Kidney epithelial cell (primary cell): Measurements from ENCODE around the gene PACRG. TPM values are rescaled to one million over a fixed set of nuclear protein-coding genes. Genes with fewer than 3 reads are reported as not detected.

Source experiments
- DNase-seq: peaks from one replicate; pipeline ENCODE4 v3.0.0-alpha.2; 2010; ENCODE audit warnings: low read depth
- H3K27me3 ChIP-seq: 2 replicates; pipeline ENCODE4 v1.6.0; 2011; ENCODE audit warnings: low read length; ENCODE audit not compliant: control insufficient read depth, insufficient read depth
- H3K36me3 ChIP-seq: 2 replicates; pipeline ENCODE4 v1.5.1; 2011; ENCODE audit warnings: low read length; ENCODE audit not compliant: control insufficient read depth, insufficient read depth
- H3K4me3 ChIP-seq: 2 replicates; pipeline ENCODE4 v1.5.1; 2011; ENCODE audit warnings: low read depth, mild to moderate bottlenecking, control low read depth, low read length
- total RNA-seq: library from RNA; depleted of rRNA; stranded (reverse); fragments of >200 nt; gene quantifications from 2 replicates; pipeline ENCODE4 v1.2.3, GENCODE V29; 2015
- TF ChIP-seq, protein P1 (sequence below): IDR thresholded peaks from 2 replicates; pipeline ENCODE4 v1.5.1; 2011; ENCODE audit warnings: mild to moderate bottlenecking, moderate library complexity, low read length, control low read depth, inconsistent platforms; ENCODE audit not compliant: insufficient read depth, poor library complexity, severe bottlenecking

Gene PACRG
- total RNA-seq, 1 donor from 2014 or later: 0.29 TPM

DNA sequence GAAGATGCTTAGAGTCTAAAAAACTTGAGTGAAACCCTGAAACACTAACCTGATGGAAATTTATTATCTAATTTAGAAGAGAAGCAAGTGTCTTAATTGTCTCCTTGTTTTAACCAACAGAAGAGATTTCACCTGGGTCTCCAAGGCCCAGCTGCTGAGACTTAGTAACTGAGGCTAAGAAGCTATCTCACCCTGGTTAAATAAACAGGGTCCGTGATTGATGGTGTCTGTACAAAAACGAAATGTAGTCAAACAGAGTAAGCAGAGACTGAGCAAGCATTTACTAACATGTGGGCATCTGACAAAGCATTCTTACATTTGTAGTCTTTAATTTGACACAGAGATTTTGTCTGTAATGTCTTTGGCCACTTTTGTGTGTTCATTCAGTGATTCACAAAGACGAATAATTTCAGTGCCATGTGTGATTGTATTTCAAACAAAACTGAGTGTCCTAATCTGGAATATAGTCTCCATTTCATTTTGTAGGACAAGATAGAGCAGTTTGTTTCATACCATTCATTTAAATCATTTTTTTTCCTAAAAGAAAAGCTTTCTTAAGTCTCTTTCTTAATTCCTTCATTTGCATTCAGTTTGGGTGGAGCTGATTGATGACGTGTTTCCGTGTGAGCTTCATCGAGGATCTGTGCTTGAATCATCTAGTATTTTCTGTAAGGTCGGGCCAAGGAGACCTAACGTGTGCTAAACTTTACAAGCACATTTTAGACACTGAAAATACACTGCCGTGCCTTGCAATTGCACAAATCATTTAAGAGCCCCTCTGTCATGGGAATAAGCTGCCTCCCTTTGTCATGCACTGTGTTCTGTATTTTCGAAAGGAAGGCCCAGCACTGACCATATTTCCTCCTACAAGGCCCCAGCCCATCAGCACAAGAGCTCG lies 516.2 kb downstream of the PACRG start:
- TF ChIP-seq, protein P1, sequence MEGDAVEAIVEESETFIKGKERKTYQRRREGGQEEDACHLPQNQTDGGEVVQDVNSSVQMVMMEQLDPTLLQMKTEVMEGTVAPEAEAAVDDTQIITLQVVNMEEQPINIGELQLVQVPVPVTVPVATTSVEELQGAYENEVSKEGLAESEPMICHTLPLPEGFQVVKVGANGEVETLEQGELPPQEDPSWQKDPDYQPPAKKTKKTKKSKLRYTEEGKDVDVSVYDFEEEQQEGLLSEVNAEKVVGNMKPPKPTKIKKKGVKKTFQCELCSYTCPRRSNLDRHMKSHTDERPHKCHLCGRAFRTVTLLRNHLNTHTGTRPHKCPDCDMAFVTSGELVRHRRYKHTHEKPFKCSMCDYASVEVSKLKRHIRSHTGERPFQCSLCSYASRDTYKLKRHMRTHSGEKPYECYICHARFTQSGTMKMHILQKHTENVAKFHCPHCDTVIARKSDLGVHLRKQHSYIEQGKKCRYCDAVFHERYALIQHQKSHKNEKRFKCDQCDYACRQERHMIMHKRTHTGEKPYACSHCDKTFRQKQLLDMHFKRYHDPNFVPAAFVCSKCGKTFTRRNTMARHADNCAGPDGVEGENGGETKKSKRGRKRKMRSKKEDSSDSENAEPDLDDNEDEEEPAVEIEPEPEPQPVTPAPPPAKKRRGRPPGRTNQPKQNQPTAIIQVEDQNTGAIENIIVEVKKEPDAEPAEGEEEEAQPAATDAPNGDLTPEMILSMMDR: no peak
- H3K36me3 ChIP-seq: no peaks in the 10 kb centered on the region
- DNase-seq: no peak
- no peaks in the 10 kb centered on the region for H3K27me3 ChIP-seq
- H3K4me3 ChIP-seq: no peak overlapping the region

DNA sequence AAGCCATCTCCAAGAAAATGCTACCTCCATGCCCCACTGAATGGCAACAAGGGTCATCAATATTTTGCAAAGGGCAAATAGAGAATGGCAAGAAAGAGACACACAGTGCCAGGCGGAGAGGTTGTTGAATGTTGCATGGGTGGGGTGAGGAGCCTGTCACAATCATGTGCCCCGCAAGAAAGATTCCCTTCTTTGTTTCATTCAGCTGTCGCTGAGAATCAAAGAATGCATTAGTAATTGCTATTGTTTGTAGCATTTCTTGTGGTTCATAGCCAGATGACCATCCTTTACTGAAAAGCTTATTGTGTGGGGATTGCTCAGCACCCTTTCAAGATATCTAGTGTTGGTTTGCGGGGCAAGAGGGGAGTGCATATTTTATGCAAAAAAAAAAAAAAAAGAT lies 520.3 kb downstream of the PACRG start:
- TF ChIP-seq, protein P1: no peak
- Histone ChIP-seq H3K36me3 (no peaks in the 10 kb centered on the region), H3K4me3 (no peak overlapping the region), H3K27me3 (no peaks in the 10 kb centered on the region)
- DNase-seq: no peak

- no peak overlapping the region for H3K4me3 ChIP-seq
- no peak for DNase-seq
- H3K36me3 ChIP-seq: no peaks in the 10 kb centered on the region
- H3K27me3 ChIP-seq: no peaks in the 10 kb centered on the region
- TF ChIP-seq, protein P1: no peak
Measured at GRCh38 chr6:163249651-163250101, 521.9 kb downstream of the PACRG start.

- Histone ChIP-seq H3K4me3 (no peak overlapping the region), H3K27me3 (no peaks in the 10 kb centered on the region), H3K36me3 (no peaks in the 10 kb centered on the region)
- TF ChIP-seq, protein P1: no peak
- DNase-seq: no peak
Measured at GRCh38 chr6:163250116-163250515, 522.3 kb downstream of the PACRG start.

DNA sequence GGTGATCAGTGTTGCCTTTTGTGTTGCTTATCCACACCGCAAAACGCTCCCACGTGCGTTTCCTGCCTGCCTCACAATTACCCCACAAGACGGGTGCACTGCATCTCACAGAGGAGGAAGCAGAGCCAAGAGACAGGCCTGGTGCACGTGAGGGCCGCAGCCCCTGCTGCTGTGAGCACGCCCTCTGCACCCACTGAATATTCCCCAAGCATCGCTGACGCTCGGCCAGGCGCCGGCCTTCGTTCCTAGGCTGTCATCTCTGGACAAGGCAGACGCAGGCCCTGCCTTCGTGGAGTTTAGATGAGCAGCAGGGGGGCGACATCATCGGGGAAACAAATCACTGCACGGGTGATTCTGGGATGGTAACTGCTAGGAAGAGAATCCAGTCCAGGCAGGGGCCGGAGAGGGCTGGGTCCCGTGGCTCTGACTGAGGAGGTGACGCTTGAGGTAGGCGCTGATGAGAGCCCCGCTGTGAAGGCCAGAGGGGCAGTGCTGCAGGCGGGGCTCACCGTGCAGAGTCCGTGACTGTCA lies 524.4 kb downstream of the PACRG start:
- DNase-seq: no peak
- Histone ChIP-seq H3K27me3 (no peaks in the 10 kb centered on the region), H3K36me3 (no peaks in the 10 kb centered on the region), H3K4me3 (no peak overlapping the region)
- TF ChIP-seq, protein P1: no peak
